H4 (cell line): ENCODE results near the gene SORCS2. TPM values are rescaled to one million over a fixed set of nuclear protein-coding genes. Genes with fewer than 3 reads are reported as not detected.

ENCODE experiments used
- DNase-seq: peaks from one replicate; pipeline ENCODE4 v3.0.0-alpha.2; 2015; ENCODE audit warnings: low spot score
- total RNA-seq: library from RNA; depleted of rRNA; stranded (reverse); fragments of >200 nt; shearing (Covaris generic); gene quantifications from 2 replicates; pipeline ENCODE4 v1.2.3, GENCODE V29; 2014

Gene SORCS2
- total RNA-seq, 1 experiment from 2014 or later = 0.02 TPM

GRCh38 chr4:7302781-7303404, 110.6 kb downstream of the SORCS2 start:
- no peak for DNase-seq

GRCh38 chr4:7303561-7303960, 111.2 kb downstream of the SORCS2 start:
- no peak for DNase-seq

- no peak for DNase-seq
Measured at GRCh38 chr4:7304436-7304835, 112.1 kb downstream of the SORCS2 start.

GRCh38 chr4:7306021-7306965, 114.0 kb downstream of the SORCS2 start:
- no peak for DNase-seq

- no peak for DNase-seq
Measured at GRCh38 chr4:7306986-7307385, 114.6 kb downstream of the SORCS2 start.

- DNase-seq = no peak
Measured at GRCh38 chr4:7307394-7308099, 115.2 kb downstream of the SORCS2 start.

DNA sequence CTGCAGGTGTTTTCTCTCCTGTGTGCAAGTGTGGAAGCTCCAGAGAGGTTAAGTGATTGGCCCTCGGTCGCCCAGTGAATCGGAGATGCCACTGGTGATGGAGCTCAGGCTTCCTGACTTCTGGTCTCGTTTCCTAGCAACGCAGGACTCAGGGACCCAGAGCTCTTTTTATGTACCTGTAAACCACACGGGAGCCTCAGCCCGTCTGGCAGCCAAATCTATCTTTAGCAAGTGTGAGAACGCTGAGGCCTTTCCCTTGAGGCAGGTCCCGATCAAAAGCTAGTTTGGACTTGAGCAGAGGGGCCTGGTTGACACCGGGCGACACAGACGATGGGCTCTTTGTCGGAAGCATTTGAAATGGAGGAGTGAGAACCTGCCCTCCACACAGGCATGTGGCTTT, 116.8 kb downstream of the SORCS2 start:
- DNase-seq = no peak

- DNase-seq = no peak
Measured at GRCh38 chr4:7309636-7310390, 117.5 kb downstream of the SORCS2 start.

- no peak for DNase-seq
Measured at GRCh38 chr4:7310451-7310850, 118.1 kb downstream of the SORCS2 start.

DNA sequence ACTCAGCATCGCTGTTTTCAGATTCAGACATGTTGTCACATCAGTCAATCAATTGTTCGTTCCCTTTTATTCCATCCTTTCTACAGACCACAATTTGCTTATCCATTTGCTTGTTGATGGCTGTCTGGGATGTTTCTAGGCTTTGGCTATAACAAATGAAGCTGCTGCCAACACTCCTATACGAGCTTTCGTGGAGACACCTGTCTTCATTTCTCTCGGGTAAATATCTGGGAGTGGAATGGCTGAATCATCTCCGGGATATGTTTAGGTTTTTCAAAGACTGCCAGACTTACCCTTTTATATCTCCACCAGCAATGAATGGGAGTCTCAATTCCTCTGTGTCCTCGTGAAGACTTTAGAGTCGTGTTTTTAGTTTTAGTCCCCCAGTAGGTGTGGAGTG, 118.9 kb downstream of the SORCS2 start:
- DNase-seq = no peak

DNA sequence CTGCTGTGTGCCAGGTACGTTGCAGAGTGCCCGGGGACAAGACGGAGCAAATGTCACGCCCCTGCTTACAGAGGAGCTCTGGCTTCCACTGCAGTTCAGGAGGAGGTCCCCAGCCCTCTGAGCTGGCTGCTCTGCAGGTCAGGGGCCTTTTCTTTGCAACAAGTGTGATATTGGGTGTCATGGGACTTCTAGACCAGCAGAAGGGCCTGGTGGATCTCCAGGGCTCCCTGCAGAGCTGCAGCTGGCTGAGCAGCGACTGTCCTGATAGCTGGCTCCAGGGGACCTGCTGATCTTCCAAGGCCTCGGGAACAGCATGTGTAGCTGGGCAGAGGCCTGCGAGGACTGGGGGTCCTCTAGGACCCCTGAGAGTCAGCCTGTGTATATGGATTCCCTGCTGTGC, 120.4 kb downstream of the SORCS2 start:
- no peak for DNase-seq

- no peak for DNase-seq
Measured at GRCh38 chr4:7313347-7313811, 121.0 kb downstream of the SORCS2 start.

GRCh38 chr4:7313991-7314390, 121.7 kb downstream of the SORCS2 start:
- DNase-seq = no peak

- DNase-seq = no peak
Measured at GRCh38 chr4:7315286-7315685, 122.9 kb downstream of the SORCS2 start.

DNA sequence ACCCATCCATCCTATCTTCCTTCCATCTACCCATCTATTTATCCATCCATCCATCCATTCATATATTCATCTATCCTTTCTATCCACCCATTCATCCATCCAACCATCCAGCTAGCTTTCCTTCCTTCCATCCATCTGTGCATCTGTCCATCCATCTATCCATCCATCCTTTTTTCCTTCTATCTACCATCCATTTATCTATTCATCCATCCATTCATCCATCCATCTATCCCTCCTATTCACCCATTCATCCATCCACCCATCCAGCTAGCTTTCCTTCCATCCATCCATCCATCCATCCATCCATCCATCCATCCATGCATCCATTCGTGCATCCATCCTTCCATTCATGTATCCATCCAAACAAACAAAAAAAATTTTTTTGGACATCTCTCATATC, 123.6 kb downstream of the SORCS2 start:
- DNase-seq = no peak

DNA sequence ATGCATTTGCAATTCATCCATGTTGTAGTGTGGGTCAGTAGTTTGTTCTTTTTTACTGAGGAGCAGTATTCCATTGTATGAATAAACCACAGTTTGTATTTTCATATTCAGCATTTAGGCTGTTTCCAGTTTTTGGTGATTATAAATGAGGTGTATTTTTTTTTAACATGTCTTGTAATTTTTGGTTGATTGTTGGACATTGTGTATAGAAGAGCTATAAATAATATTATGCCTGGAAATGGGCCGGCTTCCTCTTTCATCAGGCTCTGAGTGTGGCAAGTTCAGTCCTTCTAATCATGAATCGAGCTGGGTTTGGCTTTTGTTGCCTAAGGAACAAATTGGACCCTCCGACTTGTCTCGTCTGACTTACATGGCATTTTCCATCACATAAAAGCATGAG, 126.7 kb downstream of the SORCS2 start:
- no peak for DNase-seq

GRCh38 chr4:7320206-7320797, 128.0 kb downstream of the SORCS2 start:
- DNase-seq = no peak

- DNase-seq = no peak
Measured at GRCh38 chr4:7322166-7322991, 130.0 kb downstream of the SORCS2 start.

DNA sequence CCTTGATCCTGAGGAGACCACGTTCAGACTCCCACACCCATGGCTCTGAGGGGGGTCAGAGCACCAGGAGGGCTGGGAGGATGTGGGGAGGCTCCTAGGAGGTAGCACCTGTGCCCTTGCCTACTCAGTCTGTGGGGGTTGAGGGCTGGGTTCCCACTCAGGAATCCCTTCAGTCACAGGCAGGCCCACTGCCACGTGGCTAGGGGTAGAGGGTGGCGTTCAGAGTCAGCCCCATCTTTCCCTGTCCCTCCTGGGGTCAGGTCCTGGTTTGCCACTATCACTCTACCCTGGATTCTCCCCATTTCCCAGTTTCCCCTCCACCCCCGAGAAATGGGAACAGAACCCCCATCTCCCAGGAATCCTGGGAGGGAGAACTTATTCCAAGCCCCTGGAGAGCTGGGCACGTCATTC, 131.1 kb downstream of the SORCS2 start:
- no peak for DNase-seq

DNA sequence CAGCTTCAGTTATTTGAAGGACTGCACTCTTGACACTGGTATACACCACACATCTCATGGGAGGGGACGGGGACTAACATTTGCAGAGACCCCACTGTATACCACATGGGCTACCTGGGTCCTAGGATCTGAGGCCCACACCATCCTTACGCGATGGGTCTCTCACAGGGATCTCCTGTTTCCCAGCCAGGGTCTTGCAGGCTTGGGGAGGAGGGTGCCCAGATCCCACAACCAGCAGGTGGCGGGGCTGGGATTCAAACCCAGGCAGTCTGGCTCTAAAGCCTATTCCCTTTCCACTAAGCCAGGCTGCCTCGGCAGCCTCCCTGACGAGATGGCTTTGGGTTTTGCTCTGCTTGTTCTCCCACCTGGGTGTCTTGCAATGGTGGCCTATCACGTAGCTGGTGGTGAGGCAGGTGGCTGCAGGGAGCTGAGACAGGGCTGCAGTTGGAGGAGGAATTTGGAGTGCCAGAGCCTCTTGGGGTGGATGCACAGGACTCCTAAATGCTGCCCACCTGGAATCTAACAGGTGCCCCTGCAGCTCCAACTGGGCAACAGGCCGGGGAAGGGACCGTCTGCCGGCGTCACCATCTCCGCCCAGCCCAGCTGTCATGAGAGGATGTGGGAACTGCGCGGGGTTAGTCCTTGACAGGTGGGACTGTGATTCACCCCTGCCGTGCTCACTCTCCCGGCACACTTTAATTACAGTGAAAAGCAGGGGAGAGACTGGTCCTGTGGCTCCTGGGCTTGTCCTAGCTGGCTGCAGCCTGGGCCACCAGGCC, 131.7 kb downstream of the SORCS2 start:
- DNase-seq = no peak
